GM18502 (cell line): Measurements from ENCODE around the gene PLA2G4A.

Source experiments
- ATAC-seq: cut with Tn5 transposase; IDR thresholded peaks from one replicate; pipeline ENCODE4 v1.9.1; 2021; ENCODE audit warnings: mild to moderate bottlenecking; ENCODE audit not compliant: unreplicated experiment, poor library complexity

Gene PLA2G4A

DNA sequence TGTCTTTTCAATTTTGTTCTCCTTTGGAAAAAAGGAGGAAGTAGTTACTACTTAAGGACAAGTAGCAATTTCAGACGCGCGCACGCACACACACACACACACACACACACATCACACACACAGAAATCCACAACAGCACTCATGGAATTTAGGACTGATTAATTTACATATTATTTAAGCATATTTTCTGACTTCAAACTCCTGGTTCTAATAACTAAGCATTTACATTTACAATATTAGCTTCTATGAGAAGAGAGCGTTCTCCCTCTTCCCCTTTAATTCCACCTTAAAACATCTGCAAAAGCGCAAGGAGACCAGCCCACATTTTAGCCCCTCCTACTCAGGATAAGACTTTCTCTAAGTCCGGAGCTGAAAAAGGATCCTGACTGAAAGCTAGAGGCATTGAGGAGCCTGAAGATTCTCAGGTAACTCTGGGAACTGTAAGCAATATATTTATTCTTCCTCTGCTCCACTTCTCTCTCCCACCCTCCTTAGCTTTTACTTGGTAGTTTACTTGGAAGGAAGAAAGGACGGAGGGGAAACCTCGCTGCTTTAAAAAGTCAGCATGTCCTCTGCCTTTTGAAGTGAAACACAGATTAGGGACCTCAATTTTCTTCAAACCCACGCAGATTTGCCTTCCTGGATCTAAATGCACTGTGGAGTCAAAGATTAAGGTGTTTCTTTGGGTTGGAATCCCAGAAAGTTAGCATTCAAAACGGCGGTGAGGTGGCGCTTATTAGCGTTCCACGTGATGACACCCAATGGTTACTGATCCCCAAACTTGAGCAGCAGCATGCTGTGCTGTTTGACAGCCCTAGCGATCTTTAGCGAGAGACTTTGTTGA, at the start of gene PLA2G4A:
Gene PLA2G4A (plus strand): TSS at position 339 of the 844 bp plus-strand sequence. CDS start 25,406 bp downstream, outside the sequence.
- ATAC-seq = peak; percentile 87

GRCh38 chr1:186780076-186780475, 48.7 kb upstream of the PLA2G4A start:
- peak; percentile 52 for ATAC-seq

DNA sequence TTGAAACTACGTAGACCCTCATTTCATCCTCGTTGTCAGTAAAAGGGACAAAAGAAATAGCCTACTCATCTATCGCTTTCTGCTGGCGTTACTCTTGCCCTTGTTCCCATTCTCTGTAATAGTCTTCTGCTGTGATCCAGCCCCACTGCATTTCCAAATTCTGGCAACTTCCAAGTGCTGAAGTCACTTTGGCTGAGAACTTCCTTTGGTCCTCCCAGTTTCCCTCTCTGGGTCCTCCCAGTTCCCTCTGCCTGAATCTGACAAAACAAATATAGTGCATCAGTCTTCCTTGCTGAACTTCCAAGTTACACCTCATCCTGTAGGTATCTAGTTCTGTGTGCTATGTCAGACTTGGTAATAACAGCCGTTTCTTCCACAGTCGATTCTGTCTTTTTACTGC, 47.0 kb upstream of the PLA2G4A start:
- no peak for ATAC-seq

DNA sequence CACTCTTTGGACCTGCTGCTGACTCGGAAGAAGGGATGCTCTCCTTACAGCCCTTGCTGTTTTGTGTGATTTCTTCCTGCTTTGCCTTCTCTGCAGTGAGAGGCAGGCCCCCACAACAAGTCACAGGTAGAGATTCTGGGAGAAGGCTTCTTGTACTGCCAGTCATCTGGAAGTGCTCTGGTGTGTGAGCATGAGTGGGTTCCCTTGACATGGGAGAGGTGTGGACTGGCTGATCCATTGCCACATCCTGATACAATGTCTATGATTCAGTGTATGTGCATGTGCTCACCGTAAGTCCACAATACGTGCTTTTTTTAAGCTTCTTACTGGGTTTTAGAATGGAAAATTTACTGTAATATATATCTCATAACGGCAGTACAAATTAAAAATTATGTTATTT, 46.0 kb upstream of the PLA2G4A start:
- no peak for ATAC-seq

DNA sequence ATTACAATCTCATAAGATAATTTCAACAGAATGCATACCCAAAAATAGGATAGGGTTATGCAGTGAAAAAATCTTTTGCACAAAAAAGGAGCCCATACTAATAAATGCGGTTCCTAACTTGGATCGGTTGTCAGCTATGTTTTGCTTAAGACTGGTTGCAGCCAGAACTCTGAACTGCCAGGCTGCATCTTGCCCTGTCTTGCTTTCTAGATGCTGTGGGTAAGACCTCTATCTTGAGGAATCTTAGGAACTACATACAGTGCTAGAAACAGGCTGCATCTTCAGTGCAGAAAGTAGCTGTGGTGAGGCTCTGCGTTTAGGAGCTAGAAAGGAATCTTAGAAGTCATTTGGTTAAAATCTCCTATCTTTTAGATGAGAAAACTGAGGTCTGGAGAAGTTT, 45.6 kb upstream of the PLA2G4A start:
- no peak for ATAC-seq

- no peak for ATAC-seq
These were observed 43.2 kb upstream of the PLA2G4A start for GRCh38 chr1:186785503-186785902.

GRCh38 chr1:186790101-186790500, 38.6 kb upstream of the PLA2G4A start:
- ATAC-seq = no peak

DNA sequence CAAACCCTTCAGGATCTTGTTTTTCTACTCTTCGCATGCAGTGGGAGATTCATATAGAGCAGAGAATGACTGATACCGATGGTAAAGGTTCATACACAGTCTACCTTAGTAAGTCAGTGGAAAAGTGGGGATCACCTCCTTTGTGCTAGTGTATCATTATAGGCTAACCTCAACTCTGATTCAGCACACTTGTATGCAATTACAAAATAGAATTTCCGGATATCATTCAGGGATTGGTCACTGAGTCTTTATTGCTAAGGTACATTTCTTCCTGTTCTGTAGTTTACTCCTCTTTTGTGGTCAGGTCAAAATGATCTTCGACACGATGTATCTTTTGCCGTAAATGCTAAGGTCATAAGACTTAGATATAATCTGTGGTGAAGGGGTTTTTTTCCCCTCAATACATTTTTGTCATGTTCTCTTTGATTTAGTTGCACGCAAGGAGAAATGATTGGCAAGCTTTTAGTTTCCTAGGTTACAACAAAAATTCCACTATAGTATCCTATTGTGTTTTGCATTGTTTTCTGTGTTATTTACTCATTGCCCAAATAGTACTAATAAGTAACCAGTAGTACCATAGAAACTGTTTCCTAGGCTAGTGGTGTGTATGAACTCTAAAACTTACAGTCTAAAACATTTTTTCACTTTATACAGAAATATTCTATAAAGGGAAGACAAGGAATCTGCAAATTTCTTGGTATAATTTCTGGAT, 35.7 kb upstream of the PLA2G4A start:
- ATAC-seq = no peak

DNA sequence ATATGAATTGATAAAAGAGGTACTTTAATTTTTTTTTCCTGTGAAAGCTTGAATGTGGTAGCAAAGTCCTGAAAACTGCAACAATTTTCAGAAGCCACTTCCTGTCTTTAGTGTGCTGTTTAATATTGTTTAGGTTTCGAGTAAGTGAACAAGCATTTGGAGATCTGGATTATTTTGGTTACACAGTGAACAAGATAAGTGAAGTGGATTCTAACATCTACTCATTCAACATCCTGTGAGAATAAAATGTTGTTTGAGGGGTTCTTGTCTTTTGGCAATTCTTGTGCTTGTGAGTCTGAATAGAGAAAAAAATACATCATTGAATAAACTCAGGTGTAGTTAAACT, 35.2 kb upstream of the PLA2G4A start:
- ATAC-seq = no peak

- no peak for ATAC-seq
These were observed 29.6 kb upstream of the PLA2G4A start for GRCh38 chr1:186798960-186799688.

GRCh38 chr1:186799689-186800054, 29.1 kb upstream of the PLA2G4A start:
- ATAC-seq = peak; percentile 98

DNA sequence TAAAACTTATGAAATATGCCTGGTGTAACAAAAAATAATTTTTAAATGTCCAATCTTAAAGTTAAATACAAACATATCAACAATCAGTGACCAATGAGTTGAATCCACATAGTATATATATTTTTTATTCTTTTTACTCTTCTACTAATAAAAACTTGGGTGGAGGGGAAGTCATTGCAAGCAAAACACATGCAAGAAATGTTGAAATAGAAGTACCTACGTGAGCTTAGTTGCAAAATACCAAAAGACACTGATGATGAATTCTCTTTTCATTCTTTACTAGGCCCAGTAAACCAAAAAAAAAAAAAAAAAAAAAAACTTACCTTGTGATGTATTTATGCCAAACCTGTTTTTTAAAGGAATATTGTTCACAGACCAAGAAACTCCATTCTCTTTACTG, 26.4 kb upstream of the PLA2G4A start:
- no peak for ATAC-seq

- ATAC-seq = no peak
These were observed 24.1 kb upstream of the PLA2G4A start for GRCh38 chr1:186804679-186805078.

DNA sequence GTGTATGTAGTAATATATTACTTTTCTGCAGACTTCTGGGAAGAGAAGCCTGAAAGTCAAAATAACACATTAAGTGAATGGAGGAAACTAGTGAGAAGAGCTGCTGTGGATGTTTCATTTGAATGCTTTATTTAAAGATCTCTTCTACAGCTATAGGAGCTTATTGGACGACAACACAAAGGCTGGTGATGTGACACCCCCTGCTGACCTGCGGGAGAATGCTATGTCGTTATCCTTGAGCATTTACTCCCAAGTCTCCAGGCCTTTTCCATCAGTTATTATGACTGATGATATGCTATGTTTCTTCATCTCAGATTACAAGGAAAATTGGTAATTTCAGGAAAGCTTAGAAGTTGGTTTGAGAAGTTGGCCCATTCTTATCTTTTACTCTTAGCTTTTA, 22.3 kb upstream of the PLA2G4A start:
- peak; percentile 50 for ATAC-seq

- no peak for ATAC-seq
These were observed 21.6 kb upstream of the PLA2G4A start for GRCh38 chr1:186807163-186807562.

GRCh38 chr1:186811892-186812291, 16.9 kb upstream of the PLA2G4A start:
- ATAC-seq = no peak

GRCh38 chr1:186812570-186812969, 16.2 kb upstream of the PLA2G4A start:
- no peak for ATAC-seq

DNA sequence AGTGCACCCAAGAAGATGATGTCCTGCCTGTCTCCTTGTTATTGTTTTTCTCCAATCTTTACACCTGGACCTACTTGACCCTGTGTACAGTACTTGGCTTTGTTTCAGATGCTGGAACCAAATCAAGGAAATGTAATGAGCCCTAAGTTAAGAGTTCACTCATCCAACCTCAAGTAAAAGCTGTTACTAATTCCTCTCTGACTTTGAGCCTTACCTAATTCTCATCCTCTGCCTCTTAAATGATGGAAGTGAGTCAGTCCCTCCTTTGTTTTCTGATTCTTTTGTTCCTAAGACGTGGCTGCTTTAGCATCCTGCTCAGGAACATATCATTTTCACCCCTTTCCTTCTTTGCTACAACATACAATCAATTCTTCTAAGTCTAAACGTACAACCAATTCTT, 15.3 kb upstream of the PLA2G4A start:
- ATAC-seq = no peak

- ATAC-seq = peak; percentile 85
These were observed 9.6 kb upstream of the PLA2G4A start for GRCh38 chr1:186819126-186819525.

DNA sequence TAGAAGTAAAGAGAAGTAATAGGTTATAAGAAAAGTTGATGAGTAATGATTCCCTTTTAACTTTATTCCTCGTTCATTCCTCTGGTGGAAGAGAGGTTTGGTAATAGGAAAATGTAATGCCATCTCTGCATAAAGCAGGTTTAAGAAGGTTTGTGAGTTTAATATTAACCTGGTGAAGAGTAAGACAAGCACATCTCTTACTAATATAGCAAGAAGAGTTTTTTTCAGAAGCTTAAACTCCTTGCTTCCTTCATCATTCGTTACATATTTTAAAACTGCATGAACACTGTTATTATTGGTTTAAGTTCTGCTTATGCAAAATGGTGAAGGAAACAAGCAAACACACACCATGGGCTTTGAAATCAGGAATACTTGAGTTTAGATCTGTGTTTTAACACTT, 9.2 kb upstream of the PLA2G4A start:
- ATAC-seq = peak; percentile 40
